Measurements from ENCODE around the gene SEL1L3.

SEL1L3 gene

DNA sequence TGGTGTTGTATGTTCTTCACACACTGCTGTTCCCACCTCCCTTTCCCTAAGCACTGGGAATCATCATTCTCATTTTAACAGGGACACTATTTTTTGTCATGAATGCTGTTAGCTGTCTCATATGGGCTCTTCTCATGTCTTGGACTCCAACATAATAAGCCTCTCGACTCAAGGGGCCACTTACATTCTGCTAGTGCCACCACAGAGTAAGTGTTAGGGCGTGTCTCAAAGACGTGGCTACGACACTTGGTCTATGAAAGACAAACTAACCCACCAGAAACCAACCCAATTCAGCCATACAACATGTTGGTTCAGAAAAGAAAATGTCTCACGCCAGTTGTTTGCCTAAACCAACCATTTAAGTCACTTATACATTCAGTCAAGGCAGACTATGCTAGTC, 32.2 kb downstream of the SEL1L3 start:
- Histone ChIP-seq H3K4me2 (ENCODE audit: low read length) (no peak overlapping the region), H3K36me3 (replicated peaks; ENCODE audit: low read depth, low read length) (peaks cover 46% of the 10 kb centered on the region), H3K79me2 (ENCODE audit: low read length) (peaks cover 4% of the 10 kb centered on the region; the same call in 1 of the 2 replicates)

DNA sequence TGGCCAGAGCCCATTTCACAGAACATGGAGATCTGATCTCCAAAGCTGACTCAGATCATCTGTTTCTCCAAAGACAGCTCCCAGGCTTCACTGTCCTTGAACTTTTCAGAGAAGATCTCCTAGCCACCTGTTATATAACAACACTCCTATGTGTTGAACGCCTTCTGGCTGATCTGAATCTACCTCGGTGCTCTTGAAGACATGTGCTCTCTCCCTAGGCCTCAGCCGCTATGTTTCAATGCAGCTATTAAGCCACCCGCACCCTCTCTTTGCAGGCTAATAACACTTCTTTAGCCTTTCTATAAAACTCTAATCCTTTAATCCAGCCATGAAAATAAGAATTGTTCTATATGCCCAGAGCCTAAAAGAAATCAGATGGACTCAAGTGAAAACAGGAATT, 34.9 kb downstream of the SEL1L3 start:
- no peak overlapping the region for H3K4me2 ChIP-seq (ENCODE audit: low read length)
- H3K9me3 ChIP-seq (ENCODE audit: insufficient read depth, low read length) = no peaks in the 10 kb centered on the region
- H4K20me1 ChIP-seq (ENCODE audit: insufficient read depth, low read length) = peaks cover 26% of the 10 kb centered on the region
- H3K79me2 ChIP-seq (ENCODE audit: low read length) = no peaks in the 10 kb centered on the region; the same call in 1 of the 2 replicates
- H3K27me3 ChIP-seq (ENCODE audit: low read depth, low read length) = no peaks in the 10 kb centered on the region
- no peaks in the 10 kb centered on the region for H3K4me1 ChIP-seq (ENCODE audit: low read length)
- TF ChIP-seq EZH2phosphoT487 (IDR thresholded peaks at IDR 0.05; ENCODE audit: low read depth) = no peak
- TF ChIP-seq, protein P1, sequence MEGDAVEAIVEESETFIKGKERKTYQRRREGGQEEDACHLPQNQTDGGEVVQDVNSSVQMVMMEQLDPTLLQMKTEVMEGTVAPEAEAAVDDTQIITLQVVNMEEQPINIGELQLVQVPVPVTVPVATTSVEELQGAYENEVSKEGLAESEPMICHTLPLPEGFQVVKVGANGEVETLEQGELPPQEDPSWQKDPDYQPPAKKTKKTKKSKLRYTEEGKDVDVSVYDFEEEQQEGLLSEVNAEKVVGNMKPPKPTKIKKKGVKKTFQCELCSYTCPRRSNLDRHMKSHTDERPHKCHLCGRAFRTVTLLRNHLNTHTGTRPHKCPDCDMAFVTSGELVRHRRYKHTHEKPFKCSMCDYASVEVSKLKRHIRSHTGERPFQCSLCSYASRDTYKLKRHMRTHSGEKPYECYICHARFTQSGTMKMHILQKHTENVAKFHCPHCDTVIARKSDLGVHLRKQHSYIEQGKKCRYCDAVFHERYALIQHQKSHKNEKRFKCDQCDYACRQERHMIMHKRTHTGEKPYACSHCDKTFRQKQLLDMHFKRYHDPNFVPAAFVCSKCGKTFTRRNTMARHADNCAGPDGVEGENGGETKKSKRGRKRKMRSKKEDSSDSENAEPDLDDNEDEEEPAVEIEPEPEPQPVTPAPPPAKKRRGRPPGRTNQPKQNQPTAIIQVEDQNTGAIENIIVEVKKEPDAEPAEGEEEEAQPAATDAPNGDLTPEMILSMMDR (IDR thresholded peaks at IDR 0.05; ENCODE audit: low read depth, low read length) = no peak
- H3K4me3 ChIP-seq (ENCODE audit: low read length) = no peak overlapping the region
- H3K36me3 ChIP-seq (replicated peaks; ENCODE audit: low read depth, low read length) = peaks cover 29% of the 10 kb centered on the region
- no peak overlapping the region for H2AFZ ChIP-seq (ENCODE audit: low read depth, low read length)
- H3K27ac ChIP-seq (ENCODE audit: low read length) = no peak overlapping the region
- no peak overlapping the region for H3K9ac ChIP-seq (ENCODE audit: low read length)

More for the DNA sequence above, 32.2 kb downstream of the SEL1L3 start:
- Histone ChIP-seq H3K27me3 (ENCODE audit: low read depth, low read length) (no peaks in the 10 kb centered on the region), H2AFZ (ENCODE audit: low read depth, low read length) (no peak overlapping the region), H3K27ac (ENCODE audit: low read length) (no peak overlapping the region), H4K20me1 (ENCODE audit: insufficient read depth, low read length) (peaks cover 42% of the 10 kb centered on the region), H3K9me3 (ENCODE audit: insufficient read depth, low read length) (no peaks in the 10 kb centered on the region), H3K4me1 (ENCODE audit: low read length) (no peaks in the 10 kb centered on the region), H3K4me3 (ENCODE audit: low read length) (no peak overlapping the region), H3K9ac (ENCODE audit: low read length) (no peak overlapping the region)
- TF ChIP-seq EZH2phosphoT487 (IDR thresholded peaks at IDR 0.05; ENCODE audit: low read depth) = no peak
- TF ChIP-seq, protein P1 (IDR thresholded peaks at IDR 0.05; ENCODE audit: low read depth, low read length) = no peak

DNA sequence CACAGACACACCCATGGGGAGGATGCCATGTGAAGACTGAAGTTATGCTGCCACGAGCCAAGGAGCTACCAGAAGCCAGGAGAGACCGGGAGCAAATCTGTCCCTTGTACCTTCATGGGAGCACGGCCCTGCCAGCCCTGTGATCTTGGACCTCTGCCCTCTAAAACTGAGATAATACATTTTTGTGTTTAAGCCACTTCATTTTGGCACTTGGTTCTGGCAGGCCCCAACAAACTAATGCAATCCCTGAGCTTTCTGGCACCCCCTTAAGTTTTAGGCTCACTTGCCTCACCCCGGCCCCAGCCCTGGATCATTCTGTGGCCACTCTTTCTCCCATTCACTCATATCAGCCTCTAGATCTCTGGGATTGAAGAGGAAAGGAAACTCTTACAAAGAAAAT, 35.4 kb downstream of the SEL1L3 start:
- Histone ChIP-seq H4K20me1 (ENCODE audit: insufficient read depth, low read length) (peaks cover 21% of the 10 kb centered on the region; the same call in 1 of the 2 replicates), H3K4me3 (ENCODE audit: low read length) (no peak overlapping the region), H3K4me2 (ENCODE audit: low read length) (no peak overlapping the region), H3K27me3 (ENCODE audit: low read depth, low read length) (no peaks in the 10 kb centered on the region), H3K27ac (ENCODE audit: low read length) (no peak overlapping the region), H3K4me1 (ENCODE audit: low read length) (no peaks in the 10 kb centered on the region), H2AFZ (ENCODE audit: low read depth, low read length) (no peak overlapping the region), H3K36me3 (replicated peaks; ENCODE audit: low read depth, low read length) (peaks cover 25% of the 10 kb centered on the region), H3K79me2 (ENCODE audit: low read length) (no peaks in the 10 kb centered on the region; the same call in 1 of the 2 replicates), H3K9me3 (ENCODE audit: insufficient read depth, low read length) (no peaks in the 10 kb centered on the region), H3K9ac (ENCODE audit: low read length) (no peak overlapping the region)
- no peak for TF ChIP-seq EZH2phosphoT487 (IDR thresholded peaks at IDR 0.05; ENCODE audit: low read depth)
- TF ChIP-seq, protein P1 (IDR thresholded peaks at IDR 0.05; ENCODE audit: low read depth, low read length) = no peak

DNA sequence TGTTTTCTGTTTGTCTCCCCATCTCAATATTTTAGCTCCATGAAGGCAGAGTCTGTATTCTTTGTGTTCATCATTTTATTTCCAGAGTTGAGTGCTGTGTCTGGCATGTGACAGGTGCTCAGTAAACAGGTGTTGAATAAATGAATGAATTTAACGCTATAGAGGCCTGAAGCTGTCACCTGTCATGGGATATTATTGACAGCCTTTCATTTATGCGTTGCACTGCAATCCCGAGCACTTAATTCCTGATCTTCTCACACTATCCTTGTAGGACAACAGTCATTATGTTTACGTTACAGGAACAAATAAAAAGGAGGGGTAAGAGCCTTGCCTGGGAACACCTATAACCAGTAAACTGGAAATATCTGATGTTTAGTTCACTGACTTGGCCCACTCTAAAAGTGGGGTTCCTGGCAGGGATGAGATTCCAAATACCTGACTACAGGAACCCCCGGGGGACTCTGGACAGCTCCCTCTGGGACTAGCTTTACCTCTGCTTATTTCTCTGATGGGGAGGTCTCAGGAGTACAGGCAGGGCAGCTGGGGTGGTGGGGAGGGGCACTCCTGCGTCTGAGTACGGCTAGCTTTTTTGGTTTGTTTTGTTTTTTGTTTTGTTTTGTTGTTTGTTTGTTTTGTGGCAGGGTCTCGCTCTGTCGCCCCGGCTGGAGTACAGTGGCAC, 36.6 kb downstream of the SEL1L3 start:
- Histone ChIP-seq H2AFZ (ENCODE audit: low read depth, low read length) (no peak overlapping the region), H3K9ac (ENCODE audit: low read length) (no peak overlapping the region), H4K20me1 (ENCODE audit: insufficient read depth, low read length) (peaks cover 17% of the 10 kb centered on the region; the same call in 1 of the 2 replicates), H3K9me3 (ENCODE audit: insufficient read depth, low read length) (no peaks in the 10 kb centered on the region), H3K4me2 (ENCODE audit: low read length) (no peak overlapping the region), H3K4me3 (ENCODE audit: low read length) (no peak overlapping the region), H3K27me3 (ENCODE audit: low read depth, low read length) (no peaks in the 10 kb centered on the region), H3K4me1 (ENCODE audit: low read length) (no peaks in the 10 kb centered on the region), H3K27ac (ENCODE audit: low read length) (no peak overlapping the region), H3K36me3 (replicated peaks; ENCODE audit: low read depth, low read length) (peaks cover 25% of the 10 kb centered on the region), H3K79me2 (ENCODE audit: low read length) (no peaks in the 10 kb centered on the region)
- TF ChIP-seq, protein P1 (IDR thresholded peaks at IDR 0.05; ENCODE audit: low read depth, low read length) = no peak
- no peak for TF ChIP-seq EZH2phosphoT487 (IDR thresholded peaks at IDR 0.05; ENCODE audit: low read depth)
